DMS53 treated with DMSO at 0.1 percent for 48 hours (cell line): ENCODE results near the gene CD6.

Experiments used
- DNase-seq: peaks from one replicate; lab custom pipeline; 2025; ENCODE audit not compliant: unreplicated experiment; lab: John Stamatoyannopoulos, UW

Gene CD6

DNA sequence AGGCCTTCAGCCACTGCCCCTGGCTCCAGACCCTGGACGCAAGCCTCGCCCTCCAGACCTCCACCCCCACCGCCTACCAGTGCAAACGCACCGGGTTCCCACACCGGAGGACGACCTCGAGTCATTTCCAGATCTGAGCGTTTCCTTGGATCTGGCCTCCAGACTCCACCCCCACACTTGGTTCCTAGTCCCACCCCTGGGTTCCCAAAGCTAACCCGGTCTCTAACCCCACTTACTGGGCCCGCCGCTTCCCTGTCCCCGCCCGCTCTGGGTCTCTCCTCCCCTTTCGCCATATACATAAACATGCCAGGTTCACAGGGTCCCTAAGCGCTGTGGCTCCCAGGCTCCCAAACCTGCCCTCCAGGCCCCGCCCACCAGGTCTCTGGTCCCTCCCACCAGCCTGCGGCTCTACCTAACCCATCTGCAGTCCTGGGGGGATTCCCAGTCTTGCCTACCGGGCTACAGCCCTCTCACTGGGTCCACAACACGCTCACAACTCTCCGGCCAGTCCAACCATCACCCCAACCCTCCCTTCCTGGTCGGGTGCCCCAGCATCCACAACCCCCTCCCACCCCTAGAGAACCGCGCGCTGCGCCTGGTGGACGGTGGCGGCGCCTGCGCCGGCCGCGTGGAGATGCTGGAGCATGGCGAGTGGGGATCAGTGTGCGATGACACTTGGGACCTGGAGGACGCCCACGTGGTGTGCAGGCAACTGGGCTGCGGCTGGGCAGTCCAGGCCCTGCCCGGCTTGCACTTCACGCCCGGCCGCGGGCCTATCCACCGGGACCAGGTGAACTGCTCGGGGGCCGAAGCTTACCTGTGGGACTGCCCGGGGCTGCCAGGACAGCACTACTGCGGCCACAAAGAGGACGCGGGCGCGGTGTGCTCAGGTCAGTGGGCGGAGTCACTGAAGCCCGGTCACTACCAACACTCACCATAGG lies 36.7 kb downstream of the CD6 start:
- DNase-seq: peak; percentile 41

DNA sequence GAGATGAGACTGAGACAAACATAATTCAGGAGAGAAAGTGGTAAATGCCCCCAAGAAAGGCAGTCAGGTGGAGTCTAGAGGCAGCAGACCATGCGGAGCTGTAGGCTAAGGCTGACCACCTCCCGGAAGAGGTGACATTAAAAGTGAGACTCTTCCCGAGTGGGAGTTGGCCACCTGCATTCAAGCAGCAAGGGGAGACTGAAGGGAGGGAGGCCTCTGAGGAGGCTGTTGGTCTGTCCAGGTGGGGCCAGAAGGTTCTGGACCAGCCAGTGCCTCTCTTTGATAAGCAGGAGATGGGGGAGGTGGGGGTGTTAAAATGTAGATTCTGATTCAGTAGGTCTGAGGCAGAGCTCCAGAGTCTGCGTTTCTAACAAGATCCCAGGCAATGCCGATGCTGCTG lies 37.5 kb downstream of the CD6 start:
- no peak for DNase-seq

DNA sequence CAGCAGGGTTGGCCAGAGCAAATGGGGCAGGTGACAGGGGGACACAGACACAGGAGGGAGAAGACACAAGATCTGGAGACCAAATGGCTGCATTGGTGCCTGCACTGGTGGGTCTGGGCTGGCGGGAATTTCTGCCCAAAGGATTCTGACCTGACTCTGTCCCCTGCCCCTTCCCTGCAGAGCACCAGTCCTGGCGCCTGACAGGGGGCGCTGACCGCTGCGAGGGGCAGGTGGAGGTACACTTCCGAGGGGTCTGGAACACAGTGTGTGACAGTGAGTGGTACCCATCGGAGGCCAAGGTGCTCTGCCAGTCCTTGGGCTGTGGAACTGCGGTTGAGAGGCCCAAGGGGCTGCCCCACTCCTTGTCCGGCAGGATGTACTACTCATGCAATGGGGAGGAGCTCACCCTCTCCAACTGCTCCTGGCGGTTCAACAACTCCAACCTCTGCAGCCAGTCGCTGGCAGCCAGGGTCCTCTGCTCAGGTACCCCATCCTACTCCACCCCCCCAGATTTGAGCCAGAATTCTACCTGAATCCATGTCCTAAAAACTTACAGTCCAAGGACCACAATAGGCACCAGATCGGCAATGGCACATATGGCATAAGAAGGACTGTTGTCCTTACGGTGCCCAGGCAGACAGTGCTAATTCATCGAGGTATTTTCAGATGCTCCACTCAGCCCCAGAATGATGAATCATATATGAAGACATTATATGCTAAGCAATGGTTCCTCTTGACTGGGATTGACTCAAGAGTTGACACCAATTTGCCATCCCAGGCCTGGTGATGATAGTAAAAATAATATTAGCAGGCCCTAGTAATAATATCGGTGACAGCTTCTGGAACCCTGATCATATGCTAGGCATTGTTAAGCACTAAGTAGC lies 38.2 kb downstream of the CD6 start:
- no peak for DNase-seq

DNA sequence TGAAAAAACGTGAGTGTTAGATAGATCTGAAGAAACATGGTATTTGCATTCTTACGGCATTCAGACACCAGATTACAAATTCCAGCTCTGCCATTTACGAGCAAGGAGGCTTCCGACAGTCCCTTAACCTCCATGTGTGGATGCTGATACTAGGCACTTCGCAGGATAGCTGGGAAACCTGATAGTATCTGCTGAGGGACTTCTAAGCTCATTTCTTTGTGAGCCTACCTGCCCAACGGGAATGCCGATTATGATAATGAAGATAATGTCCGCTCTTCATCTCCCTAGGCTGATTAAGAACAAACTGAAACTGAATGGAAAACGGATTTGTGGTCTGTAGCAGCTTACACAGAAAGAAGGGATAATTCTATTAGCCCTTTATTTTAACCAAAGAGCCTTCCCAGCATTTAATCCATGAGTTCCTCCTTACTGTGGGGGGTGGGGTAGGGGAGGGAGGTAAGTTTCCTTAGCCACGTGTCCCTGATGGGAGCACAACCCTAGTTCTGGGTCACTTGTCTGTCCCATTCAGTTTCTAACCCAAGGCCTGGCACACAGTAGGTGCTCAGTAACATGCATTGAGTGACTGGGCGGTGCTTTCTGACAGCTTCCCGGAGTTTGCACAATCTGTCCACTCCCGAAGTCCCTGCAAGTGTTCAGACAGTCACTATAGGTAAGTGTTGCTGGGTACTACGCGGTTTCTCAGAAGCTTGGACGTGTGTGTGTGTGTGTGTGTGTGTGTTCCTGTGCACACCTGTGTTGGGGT lies 39.2 kb downstream of the CD6 start:
- no peak for DNase-seq

- DNase-seq: no peak
Measured at GRCh38 chr11:61011229-61011870, 39.9 kb downstream of the CD6 start.

DNA sequence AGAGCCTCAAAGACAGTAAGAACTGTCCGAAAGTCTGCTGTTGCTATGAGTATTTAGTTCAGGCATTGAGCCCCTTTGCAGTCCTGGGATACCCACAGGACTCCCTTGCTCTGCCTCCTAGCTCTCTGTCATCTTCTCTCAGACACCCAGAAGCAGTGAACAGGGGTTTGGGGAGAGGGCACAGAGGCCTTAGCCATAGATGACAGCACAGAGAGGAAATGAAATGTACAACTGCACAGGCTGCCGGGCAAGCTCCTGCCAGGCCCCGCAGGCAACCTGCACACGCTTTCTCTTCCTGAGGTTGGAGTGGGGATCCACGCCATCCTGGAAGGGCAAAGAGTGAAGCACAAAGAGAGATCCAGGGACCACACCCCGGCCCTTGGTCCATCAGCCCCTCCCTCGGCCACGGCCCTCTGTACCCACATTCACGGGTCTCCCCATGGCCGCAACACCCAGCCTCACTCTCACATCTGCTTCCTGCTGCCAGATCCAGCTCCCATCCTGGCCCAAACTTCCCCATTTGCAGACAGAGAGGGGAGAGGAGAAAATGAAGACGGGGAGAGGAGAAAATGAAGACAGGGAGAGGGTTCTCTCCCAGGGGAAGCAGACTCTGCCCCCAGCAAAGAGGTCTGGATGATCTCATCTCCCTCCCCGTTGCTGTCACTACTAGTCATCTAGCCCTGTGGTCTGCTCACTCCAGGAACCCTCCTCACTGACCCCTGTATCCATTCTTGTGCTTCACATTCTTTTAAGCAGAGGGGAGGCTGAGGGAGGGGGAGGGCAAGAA lies 40.7 kb downstream of the CD6 start:
- no peak for DNase-seq

DNA sequence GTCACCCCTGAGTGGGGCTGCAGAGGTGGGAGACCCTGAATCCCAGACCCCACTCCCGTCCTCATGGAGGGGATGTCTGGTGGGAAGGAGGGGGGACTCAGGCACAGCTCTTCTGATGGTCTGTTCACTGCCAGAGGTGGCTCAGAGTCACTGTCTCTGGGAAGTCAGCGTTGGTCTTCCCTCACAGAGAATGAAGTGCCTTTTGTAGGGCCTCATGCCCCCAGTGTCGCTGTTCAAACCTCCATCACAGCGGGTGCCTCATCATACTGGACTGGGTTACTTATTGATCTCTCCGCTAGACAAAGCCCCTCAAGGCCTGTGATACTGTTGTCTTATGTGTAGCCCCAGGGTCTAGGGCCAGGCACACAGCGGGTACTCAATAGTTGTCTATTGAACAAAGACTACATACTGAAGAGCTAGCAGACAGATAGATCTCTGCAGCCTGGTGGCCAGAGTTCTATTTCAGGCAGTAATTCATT lies 41.3 kb downstream of the CD6 start:
- no peak for DNase-seq

GRCh38 chr11:61018059-61018458 lies 46.6 kb downstream of the CD6 start:
- DNase-seq: no peak

DNA sequence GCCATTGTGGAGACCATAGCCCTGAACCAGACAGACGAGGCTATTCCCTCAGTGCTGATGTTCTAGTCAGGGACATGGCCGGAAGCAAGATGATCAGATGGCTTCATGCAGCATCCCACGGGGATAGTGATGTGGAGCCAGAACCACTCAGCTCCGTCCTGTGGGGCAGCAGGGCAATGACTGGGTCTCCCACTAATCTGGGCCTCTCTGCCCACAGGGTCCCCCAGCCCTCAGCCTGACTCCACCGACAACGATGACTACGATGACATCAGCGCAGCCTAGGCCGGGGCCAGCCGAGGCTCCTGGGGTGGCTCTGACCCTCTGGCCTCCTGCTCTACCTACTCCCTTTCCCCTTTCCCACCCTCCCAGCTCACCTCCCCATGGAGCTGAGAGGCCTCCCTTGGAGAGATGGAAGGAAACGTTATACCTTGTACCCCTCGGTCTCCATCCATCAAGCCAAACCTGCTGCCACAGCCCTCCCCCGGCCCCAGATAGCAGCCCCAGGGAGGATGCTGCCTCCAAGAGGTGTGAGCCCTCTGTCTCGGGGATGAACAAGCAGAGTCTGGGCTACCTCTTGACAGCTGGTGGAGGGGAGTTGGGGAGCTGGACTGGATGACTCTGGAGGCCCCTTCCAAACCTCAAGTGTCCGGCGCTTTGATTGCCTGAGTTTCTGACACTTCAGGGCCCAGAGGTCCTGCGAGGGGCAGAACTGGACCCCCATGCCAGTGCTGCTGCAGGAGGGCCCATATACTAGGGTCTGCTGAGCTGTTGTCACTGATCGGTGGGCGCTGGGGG lies 47.8 kb downstream of the CD6 start:
- DNase-seq: no peak

DNA sequence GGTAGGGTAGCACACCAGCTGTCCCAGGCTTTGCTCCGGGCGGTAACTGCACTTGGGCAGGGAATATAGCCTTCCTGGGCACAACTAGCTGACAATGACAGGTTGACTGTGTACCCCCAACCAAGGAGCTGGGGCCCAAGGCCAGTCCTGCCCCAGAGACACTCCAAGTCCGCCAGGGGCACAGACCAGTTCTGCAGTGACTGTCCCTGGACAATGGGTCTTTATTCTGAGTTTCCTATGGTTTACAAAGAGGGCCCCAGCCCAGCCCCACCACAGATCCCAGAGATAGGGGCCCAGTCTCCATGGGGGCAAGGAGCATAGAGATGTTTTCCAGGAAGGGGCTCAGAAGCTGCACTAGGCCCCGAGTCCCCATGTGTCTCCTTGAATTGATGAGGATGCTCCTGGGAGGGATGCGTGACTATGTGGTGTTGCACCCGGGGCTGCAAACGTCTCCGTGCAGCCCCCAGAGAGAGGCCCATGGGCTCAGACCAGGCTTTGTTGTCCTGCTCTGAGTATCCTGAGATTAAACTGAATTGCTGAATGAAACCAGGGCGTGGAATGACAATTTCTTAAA lies 48.4 kb downstream of the CD6 start:
- DNase-seq: no peak

GRCh38 chr11:61020551-61021235 lies 49.2 kb downstream of the CD6 start:
- no peak for DNase-seq

DNA sequence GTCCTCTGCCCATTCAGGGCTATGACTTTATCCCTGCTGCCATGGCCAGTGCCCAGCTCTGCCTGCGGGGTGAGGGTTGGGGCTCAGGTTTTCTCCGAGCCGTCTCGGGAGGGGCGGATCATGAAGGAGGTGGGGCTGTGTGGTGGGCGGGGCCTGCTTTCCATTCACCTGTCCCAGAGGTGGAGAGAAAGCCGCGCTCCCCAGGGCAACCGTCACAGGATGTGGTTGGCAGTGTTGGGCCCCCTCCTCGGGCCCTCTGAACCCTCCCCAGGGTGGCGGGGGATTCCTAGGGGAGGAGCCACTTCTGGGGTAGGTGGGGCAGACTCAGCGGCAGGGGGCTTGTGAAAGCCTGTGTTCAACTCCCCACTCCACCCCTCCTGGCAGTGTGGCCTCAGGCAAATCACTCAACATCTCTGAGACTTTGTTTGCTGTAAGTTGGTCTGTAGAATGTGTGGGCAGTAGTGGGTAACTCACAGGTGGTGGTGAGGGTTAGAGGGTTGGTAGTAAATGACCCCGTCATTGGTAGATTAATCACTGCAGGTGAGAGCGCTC lies 50.3 kb downstream of the CD6 start:
- no peak for DNase-seq

DNA sequence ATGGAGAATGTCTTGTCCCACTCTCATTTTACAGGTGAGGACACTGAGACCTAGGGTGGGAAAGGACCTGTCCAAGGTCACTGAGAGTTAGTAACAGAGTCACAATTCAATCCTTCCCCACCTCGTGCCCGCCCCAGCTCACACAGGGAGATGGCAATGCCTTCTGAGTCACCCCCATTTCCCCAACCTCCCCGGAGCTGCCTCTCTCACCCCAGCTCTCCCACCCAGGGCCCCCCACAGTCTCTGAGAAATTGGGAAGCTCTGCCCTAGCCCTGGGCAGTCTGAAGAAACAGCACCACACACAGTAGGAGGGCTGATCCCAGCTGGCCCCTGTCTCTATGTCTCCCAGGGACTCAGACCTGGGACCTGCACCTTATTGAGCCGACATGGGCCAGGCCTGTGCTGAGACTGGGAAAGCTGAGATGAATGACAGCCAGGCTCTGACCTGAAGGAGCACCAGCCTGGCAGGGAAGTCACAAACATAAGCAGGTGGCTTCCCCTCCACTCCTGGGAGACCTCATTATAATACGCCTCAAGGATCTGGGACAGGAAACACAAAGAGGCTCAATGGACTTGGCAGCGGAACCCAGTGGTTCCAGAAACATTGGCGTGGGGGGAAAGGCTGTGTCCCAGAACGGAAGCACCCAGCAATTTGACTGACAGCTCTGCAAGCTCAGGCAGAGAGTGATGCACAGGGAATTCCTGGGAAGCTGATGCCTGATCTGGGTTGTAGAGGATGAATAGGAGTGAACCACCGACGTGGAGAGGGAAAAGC lies 51.0 kb downstream of the CD6 start:
- no peak for DNase-seq

DNA sequence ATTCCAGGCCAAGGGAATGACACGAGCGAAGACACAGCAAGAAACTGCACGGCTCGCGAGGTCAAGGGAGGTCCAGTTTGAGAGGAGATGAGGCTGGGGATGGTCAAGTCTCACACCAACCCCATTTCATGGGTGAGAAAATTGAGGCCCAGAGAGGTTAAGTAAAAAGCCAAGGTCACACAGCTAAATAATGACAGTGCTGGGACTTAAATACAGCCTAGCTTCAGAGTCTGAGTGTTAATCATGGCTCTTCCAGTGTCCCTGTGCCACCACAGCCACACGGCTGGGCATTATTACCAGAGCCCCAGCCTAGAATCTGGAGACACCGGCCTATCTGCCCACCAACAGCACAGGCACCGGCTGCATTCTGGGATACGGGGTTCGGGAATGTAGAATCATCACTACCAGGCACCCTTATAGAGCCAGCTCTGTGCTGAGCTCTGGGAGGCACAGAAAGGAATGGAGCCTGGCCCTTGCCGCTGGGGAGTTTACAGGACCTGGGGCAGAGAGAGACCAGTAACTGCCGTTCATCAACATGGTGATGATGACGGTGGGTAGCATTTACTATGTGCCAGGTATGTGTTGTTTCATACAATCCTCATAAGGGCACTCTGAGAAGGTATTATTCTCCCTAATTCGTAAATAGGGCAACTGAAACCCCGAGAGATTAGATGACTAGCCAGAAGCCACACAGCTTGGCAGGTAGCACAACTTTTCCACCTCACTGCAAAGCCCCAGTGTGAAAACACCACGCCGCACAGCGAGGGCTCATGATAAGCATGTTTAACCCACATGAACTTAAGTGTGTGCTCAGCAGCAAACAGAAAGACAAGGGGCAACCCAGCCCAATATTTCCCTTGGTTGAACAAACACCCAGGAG lies 51.8 kb downstream of the CD6 start:
- no peak for DNase-seq

DNA sequence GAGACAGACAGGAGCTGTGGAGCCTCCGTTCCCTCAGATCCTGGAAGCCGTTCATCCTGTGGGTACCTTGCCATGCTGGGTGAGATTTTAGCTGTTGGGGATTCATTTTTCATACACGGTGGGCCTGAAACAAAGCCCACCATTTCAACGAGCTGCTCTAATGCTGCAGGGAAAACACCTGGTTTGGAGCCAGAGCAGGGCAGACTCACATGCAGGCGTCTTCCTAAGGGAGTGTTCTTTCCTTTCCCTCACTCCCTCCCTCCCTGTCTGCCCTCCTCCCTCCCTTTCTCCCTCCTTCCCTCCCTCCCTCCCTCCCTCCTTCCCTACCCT lies 52.5 kb downstream of the CD6 start:
- DNase-seq: no peak
